WI38 (cell line): ENCODE data around the gene RBP5.

Experiments
- H3K4me3 ChIP-seq: 2 replicates; pipeline ENCODE4 v1.5.1; 2011; ENCODE audit warnings: low read depth, mild to moderate bottlenecking, control low read depth, low read length
- CTCF ChIP-seq: IDR thresholded peaks from 2 replicates; pipeline ENCODE4 v1.5.1; 2012; ENCODE audit warnings: low read depth, mild to moderate bottlenecking, control low read depth, low read length

Gene RBP5

GRCh38 chr12:7089196-7089871 lies 39.4 kb downstream of the RBP5 start:
- TF ChIP-seq CTCF, result no peak
- H3K4me3 ChIP-seq, result no peak overlapping the region

GRCh38 chr12:7083125-7083524 lies 45.6 kb downstream of the RBP5 start:
- TF ChIP-seq CTCF, result no peak

GRCh38 chr12:7081037-7081436 lies 47.7 kb downstream of the RBP5 start:
- no peak overlapping the region for H3K4me3 ChIP-seq
- no peak for TF ChIP-seq CTCF

More at GRCh38 chr12:7083125-7083524, 45.6 kb downstream of the RBP5 start:
- H3K4me3 ChIP-seq, result no peak overlapping the region

- no peak for TF ChIP-seq CTCF
- H3K4me3 ChIP-seq, result no peak overlapping the region
Observed at GRCh38 chr12:7079826-7080125, 48.9 kb downstream of the RBP5 start.

- H3K4me3 ChIP-seq, result no peak overlapping the region
- no peak for TF ChIP-seq CTCF
Observed at GRCh38 chr12:7078163-7078562, 50.5 kb downstream of the RBP5 start.

GRCh38 chr12:7076493-7076892 lies 52.2 kb downstream of the RBP5 start:
- TF ChIP-seq CTCF, result no peak
- H3K4me3 ChIP-seq, result no peak overlapping the region

- H3K4me3 ChIP-seq, result no peak overlapping the region
- TF ChIP-seq CTCF, result no peak
Observed at GRCh38 chr12:7075939-7076338, 52.8 kb downstream of the RBP5 start.
